M059J (cell line): ENCODE measurements around the gene PSMD6. TPM values are rescaled to one million over a fixed set of nuclear protein-coding genes. Genes with fewer than 3 reads are reported as not detected.

Experiments used
- DNase-seq: peaks from one replicate; pipeline ENCODE4 v3.0.0-alpha.2; 2012; ENCODE audit warnings: low read depth
- total RNA-seq: library from RNA; depleted of rRNA; stranded (reverse); fragments of >200 nt; shearing (Covaris generic); gene quantifications from 2 replicates; pipeline ENCODE4 v1.2.3, GENCODE V29; 2014

Gene PSMD6
- total RNA-seq, 1 experiment from 2014 or later = 85.1 TPM

DNA sequence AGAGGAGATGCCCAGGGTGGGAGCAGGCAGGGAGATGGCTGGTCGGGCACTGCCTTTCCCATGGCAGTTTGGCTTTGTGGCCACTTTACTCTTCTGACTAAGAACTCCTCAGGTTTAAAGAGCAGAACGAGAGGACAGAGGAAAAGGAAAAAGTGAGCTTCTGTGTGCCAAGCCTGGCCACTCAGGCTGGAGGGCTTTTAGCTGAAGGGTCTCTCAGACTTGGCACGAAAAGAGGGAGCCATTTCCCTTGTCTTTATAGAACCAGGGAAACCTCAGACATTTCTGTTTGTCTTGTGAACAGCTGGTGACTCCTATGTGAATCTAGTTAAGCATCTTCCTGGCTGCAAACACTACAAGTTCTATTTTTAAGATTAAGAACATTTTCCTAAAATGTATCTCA, 23.3 kb upstream of the PSMD6 start:
- no peak for DNase-seq

GRCh38 chr3:64042952-64043351, 19.7 kb upstream of the PSMD6 start:
- DNase-seq = no peak

DNA sequence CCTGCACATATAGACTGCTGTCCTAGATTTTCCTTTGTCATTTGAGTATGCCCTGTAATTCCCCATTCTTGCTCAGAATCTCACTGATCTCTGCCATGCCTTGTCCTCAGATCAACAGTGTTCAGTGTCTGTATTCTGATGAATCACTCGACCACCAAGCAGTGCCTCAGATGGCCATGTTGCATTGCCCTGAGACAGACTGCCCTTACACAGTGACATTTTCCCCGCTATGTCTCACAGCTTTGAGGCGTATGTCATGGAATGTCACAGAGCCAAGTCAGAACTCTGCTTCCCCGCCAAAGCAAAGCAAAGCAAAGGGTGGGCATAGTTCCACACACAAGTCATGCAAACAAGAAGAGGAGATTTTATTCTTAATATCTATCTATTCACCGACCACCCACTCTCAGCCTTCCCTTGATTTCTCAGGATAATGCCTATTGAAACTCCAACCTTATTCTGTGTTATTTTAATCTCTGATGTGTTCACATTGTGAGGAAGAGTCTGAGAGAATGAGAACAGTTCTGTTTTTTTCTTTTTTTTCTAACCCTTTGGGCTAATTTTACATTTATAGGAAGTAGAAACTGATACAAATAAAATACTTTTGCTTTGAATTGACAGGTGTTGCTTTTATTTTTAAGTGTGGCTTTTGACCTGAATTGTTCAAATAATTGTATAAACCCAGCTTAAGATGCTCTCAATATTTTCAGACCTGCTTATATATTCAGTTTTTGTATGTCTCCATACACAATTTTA, 16.9 kb upstream of the PSMD6 start:
- DNase-seq = no peak

- DNase-seq = no peak
These were observed 16.0 kb upstream of the PSMD6 start for GRCh38 chr3:64039332-64039731.

GRCh38 chr3:64038253-64038767, 15.0 kb upstream of the PSMD6 start:
- DNase-seq = no peak

DNA sequence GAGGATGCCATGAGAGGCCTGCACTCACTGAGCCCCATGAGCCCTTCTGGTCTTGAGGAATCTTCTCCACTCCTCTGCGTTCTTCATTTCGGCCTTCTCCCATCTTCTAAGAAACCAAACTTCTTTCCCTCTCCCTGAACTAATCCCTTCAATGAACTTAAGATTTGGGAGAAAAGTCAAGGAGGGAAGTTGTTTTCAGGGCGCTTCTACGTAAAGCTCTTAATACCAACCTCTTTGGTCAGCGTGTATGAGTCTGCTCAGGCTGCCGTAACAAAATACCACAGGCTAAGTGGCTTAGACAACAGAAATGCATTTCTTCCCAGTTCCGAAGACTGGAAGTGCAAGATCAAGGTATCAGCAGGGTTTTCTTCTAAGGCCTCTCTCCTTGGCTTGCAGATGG, 13.8 kb upstream of the PSMD6 start:
- no peak for DNase-seq

DNA sequence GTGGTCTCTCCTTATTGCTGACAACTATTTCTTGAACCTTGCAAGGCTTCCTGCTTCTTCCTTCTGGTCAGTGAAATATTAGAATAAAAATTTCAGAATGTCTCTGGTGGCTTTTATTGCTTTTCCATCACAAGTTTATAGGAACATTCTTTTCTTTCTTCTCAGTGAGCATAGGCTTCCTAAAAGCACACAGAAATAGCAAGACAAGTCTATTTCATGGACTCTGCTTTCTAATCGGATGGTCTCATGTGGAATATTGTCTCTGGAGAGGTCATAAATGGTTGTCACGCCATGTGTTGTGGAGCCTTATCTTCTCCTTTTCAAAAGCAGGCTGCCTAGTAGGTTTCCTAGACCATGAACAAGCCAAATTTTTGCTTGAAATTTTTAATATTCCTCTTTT, 9.8 kb upstream of the PSMD6 start:
- no peak for DNase-seq

DNA sequence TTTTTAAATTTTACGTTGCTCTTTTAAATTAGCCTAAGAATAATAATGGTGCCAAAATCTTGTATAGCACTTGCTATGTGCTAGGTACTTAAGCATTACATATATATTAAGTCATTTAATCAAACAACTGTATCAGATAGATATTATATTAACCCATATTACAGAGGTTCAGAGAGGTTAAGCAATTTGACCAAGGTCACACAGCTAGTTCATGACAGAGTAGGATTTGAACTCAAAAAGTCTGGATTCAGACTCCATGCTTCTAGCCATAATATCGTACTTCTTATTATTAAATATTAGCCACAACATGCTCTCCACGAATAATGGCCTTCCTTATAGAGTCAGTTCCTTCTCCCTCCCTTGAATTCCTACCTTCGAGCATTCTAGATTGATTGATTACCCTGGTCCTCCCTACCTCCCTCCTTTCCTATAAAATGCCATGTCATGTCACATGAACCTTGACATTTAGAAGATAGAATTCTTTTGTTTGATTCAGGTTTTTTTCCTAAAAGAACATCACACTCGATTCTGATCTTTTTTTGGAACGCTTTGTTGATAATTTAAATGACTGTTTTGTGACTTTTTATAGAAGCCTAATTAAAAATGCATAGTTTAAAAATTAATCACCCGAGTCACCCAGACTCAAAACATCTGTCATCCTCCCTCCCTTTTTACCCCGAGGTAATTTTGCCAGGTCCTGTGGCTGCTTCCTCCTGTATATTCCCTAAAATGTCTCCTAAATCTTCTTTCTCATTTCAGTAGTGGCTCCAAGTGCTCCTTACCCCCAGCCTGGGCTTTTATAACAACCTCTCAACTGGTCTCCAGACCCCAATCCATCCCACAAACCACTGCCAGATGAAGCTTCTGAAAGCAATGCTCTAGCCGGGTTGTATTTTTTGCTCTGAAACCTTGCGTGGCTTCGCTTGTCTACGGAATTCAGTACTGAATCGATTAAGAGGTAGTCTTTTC, 8.5 kb upstream of the PSMD6 start:
- peak; percentile 68 for DNase-seq

DNA sequence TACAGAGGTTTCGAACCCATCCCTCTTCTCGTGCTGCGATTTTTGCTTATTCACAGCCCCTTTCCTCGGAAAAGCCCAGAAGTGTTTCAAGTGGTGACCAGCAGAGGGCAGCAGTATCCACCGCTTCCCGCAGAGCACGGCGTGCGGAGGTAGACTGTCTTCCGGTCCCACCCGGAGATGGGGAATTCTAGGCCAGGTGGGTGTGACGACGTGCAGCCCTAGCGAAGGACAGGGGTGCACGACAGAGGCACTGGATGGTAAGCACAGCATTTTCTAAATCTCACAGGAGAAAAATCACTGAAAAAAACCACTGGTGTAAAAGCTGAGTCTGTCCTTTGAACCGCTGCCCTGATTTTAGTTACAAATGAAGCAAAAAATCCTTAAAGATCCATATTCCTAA, 7.4 kb upstream of the PSMD6 start:
- peak; percentile 52 for DNase-seq

DNA sequence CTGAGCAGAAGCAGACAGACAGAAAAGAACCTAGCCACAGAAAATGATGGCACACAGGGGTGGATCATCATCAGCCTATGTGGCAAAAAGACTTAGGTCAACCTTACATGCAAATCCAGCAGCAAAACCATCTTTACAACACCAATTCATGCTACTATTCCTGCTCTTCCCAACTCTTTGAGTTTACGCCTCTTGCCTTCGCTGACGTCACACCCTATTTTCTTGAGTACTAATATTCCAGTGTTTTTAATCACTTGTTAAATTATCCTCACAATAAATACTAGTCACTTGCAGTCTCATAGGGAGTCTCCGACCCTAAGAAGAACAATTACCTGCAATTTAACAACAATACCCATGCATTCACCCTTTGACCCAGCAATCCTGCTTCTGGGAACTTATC, 6.0 kb upstream of the PSMD6 start:
- DNase-seq = no peak

- no peak for DNase-seq
These were observed 5.5 kb upstream of the PSMD6 start for GRCh38 chr3:64028754-64029153.

- no peak for DNase-seq
These were observed 4.4 kb upstream of the PSMD6 start for GRCh38 chr3:64027658-64028057.

- no peak for DNase-seq
These were observed 3.1 kb upstream of the PSMD6 start for GRCh38 chr3:64026346-64026745.

GRCh38 chr3:64023861-64024223, 548 bp upstream of the PSMD6 start:
- DNase-seq = no peak

DNA sequence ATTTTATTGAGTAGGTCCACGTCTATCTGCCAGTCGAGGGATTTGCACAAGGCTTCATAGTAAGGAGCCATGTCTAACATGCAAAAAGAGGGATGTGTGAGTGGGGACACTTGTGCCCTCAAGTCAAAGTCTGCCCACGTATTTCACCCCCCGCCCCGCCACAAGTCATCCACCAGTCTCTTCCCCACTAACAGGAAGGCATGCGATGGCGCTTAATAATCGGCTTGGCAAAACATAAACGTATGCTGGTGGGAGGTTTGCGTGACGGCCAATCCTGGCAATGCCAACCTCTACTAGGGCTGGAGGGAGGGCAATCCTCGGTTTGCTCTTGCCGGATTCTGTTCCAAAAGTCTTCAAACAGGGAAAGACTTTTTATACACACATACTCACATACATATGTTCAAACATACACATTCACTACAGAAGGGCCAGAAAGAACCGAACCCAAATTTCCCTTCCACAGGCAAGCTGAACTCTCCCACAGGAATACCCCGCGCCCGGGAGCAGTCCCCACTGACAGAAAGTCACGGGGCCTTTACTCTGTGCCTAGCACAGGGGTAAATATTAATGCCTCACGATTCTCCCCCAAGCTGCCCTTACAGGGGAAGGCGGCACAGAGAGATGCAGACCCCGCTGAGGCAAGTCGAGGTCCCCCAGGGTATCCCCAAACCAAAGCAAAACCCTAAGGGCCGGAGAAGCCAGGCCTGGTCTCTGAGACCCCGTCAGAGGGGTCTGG, 675 bp downstream of the PSMD6 start:
- no peak for DNase-seq

GRCh38 chr3:64021922-64022321, 1.4 kb downstream of the PSMD6 start:
- DNase-seq = no peak

- DNase-seq = no peak
These were observed 3.4 kb downstream of the PSMD6 start for GRCh38 chr3:64019879-64020278.

GRCh38 chr3:64019271-64019670, 4.0 kb downstream of the PSMD6 start:
- no peak for DNase-seq

DNA sequence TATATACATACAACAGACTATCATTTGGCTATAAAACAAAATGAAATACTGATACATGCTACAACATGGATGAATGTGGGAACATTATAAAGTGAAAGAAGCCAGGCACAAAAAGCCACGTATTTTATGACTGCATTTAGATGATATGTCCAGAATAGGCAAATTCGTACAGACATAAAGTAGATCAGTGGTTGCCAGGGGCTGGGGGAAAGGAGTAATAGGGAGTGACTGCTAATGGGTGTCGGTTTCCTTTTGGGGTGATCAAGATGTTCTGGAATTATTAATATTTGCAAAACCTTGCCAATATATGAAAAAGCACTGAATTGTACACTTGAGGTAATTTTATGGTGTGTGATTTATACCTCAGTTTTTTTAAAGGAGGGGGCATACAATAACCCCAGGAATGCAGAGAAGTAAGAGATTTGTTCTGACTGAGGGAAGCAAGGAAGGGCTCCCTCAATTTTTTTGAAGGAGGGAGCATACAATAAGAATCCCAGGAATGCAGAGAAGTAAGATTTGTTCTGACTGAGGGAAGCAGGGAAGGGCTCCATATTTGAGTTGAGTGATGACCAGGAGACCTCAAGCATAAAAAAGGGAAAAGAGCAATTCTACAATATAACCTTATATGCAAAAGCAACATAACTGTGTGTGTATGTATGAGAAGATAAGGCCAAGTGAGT, 6.2 kb downstream of the PSMD6 start:
- DNase-seq = no peak

DNA sequence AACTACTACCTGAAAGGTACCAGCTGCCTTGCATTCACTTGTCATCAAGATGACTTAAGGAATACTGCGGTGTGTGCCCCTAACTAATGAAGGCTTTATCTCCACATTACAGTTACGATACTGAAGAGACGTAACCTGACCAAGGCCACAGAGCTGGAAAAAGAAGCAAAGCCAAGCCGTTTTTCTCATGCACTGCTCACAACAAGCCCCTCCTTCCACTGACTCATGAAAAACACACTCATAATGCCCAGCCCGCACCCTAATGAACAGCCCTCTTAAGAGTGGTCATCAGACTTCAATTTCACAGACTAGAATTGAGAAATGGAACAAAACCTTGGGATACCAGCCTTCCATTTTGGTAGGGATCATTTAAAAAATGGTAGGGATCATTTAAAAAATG, 11.6 kb downstream of the PSMD6 start:
- DNase-seq = peak; percentile 42

GRCh38 chr3:64010199-64010598, 13.1 kb downstream of the PSMD6 start:
- DNase-seq = no peak

DNA sequence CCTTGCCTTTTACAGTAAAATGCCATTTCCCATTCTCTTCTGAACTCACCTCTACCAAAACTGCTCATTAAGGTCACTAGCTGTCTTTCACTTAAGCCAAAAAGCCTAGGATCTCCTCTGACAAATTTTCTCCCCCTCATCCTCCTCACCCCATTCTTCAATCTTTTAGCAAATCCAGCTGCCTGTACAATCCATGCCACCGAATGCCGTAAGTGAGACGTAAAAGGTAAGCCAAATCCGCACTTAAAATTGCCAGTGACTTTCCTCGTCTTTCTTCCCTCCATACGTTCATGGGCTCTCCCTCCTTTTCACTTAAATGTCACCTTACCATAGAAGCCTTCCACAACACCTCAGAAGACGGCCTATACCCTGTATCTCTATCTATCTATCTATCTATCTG, 13.8 kb downstream of the PSMD6 start:
- DNase-seq = no peak
